HepG2 (cell line): ENCODE results near the gene RIMBP2. TPM values are rescaled to one million over a fixed set of nuclear protein-coding genes. Genes with fewer than 3 reads are reported as not detected.

Experiments
- ATAC-seq: fragments of 200-7000 bp; cut with Tn5 transposase; 3 replicates; pipeline ENCODE4 v1.9.1; 2020; ENCODE audit warnings: mild to moderate bottlenecking, moderate library complexity
- BruUV-seq: library from RNA; stranded (reverse); fragments of 400-500 nt; replicated peaks from 2 replicates; lab custom pipeline; 2021; lab: Mats Ljungman, UMichigan
- CTCF ChIA-PET: fragments of 300-600 bp; formaldehyde crosslinking; extraction: SDS; loops from one replicate; lab custom pipeline; 2021; ENCODE audit warnings: low total read pairs, inconsistent platforms, low intra/inter-chr PET ratio; lab: Yijun Ruan, JAX
- POLR2A ChIA-PET: fragments of 350-600 bp; sonication (Branson Sonifier 250); formaldehyde crosslinking; loops from one replicate; lab custom pipeline; 2020; ENCODE audit warnings: antibody characterized with exemption, inconsistent platforms; lab: Yijun Ruan, JAX
- DNase-seq: peaks from one replicate; pipeline ENCODE4 v3.0.0-alpha.2; 2015; ENCODE audit warnings: low spot score
- FAIRE-seq: peaks from 3 replicates; lab custom pipeline; 2011; peaks lifted over from hg19 to GRCh38; lab: Jason Lieb, UNC
- H2AFZ ChIP-seq: one replicate; pipeline ENCODE4 v1.6.1; 2011; ENCODE audit warnings: low read length, inconsistent platforms
- H3K27ac ChIP-seq: fragments of 300-600 bp; 3 replicates; pipeline ENCODE4 v1.8.0; 2011; ENCODE audit warnings: mixed run types, mild to moderate bottlenecking, mixed read lengths, low read length, inconsistent platforms; ENCODE audit not compliant: insufficient read depth; ENCODE audit errors: extremely low read length
- H3K27me3 ChIP-seq, 2 experiments: fragments of 200-600 bp in 1 of 2; 2 replicates in 1 of 2; 3 replicates in 1 of 2; pipeline versions ENCODE4 v1.6.0 to v1.8.0; 2011; ENCODE audit warnings: low read length in 2 of 2, mild to moderate bottlenecking in 2 of 2, moderate library complexity in 2 of 2, inconsistent platforms in 1 of 2; ENCODE audit not compliant: insufficient read depth in 2 of 2, control insufficient read depth in 1 of 2
- H3K36me3 ChIP-seq, 2 experiments: fragments of 200-600 bp in 1 of 2; replicated peaks in 1 of 2; 2 replicates in 1 of 2; 3 replicates in 1 of 2; pipeline versions ENCODE4 v1.5.1 to v1.8.0; 2011; ENCODE audit warnings: low read length in 2 of 2, inconsistent platforms in 1 of 2; ENCODE audit not compliant: insufficient read depth in 2 of 2, control insufficient read depth in 1 of 2
- H3K4me1 ChIP-seq: 2 replicates; pipeline ENCODE4 v1.5.1; 2012; ENCODE audit warnings: low read length, inconsistent platforms; ENCODE audit not compliant: insufficient read depth
- H3K4me2 ChIP-seq: 2 replicates; pipeline ENCODE4 v1.6.0; 2011; ENCODE audit warnings: low read depth, low read length, inconsistent platforms
- H3K4me3 ChIP-seq, 3 experiments: fragments of 200-600 bp in 1 of 3; sonication (generic), shearing (Covaris generic) in 1 of 3; replicated peaks in 1 of 3; 2 replicates each; pipeline ENCODE4 v1.5.1; 2011 to 2016; ENCODE audit warnings: low read length in 3 of 3, inconsistent platforms in 2 of 3, low read depth in 2 of 3, mild to moderate bottlenecking in 2 of 3, control low read depth in 1 of 3, mixed read lengths in 1 of 3; ENCODE audit not compliant: insufficient read depth in 1 of 3
- H3K79me2 ChIP-seq: one replicate; pipeline ENCODE4 v1.6.1; 2011; ENCODE audit warnings: low read length, inconsistent platforms; ENCODE audit not compliant: insufficient read depth
- H3K9ac ChIP-seq: 2 replicates; pipeline ENCODE4 v1.6.0; 2011; ENCODE audit warnings: mild to moderate bottlenecking, low read depth, low read length, inconsistent platforms; ENCODE audit not compliant: insufficient read depth
- H3K9me3 ChIP-seq: 2 replicates; pipeline ENCODE4 v1.5.1; 2012; ENCODE audit warnings: mild to moderate bottlenecking, low read length
- H4K20me1 ChIP-seq: 2 replicates; pipeline ENCODE4 v1.6.0; 2011; ENCODE audit warnings: inconsistent platforms, mild to moderate bottlenecking, low read length, moderate library complexity; ENCODE audit not compliant: insufficient read depth
- AFF4 ChIP-seq: sonication (generic); formaldehyde crosslinking; IDR thresholded peaks from 2 replicates; pipeline ENCODE4 v1.4.0; 2020; ENCODE audit warnings: missing genetic modification reagents
- EZH2 ChIP-seq: conservative IDR thresholded peaks from 2 replicates; pipeline ENCODE4 v1.6.1; 2012; ENCODE audit warnings: mild to moderate bottlenecking, low read depth, low read length, moderate library complexity
- HOXA5 ChIP-seq: sonication (generic); formaldehyde crosslinking; IDR thresholded peaks from 2 replicates; pipeline ENCODE4 v1.4.0; 2020; ENCODE audit warnings: missing genetic modification reagents
- KLF12 ChIP-seq: sonication (generic); formaldehyde crosslinking; IDR thresholded peaks from 2 replicates; pipeline ENCODE4 v1.4.0; 2020; ENCODE audit warnings: missing genetic modification reagents, borderline replicate concordance
- STAT6 ChIP-seq: sonication (generic); formaldehyde crosslinking; IDR thresholded peaks from 2 replicates; pipeline ENCODE4 v1.4.0; 2020; ENCODE audit warnings: missing genetic modification reagents, mild to moderate bottlenecking, borderline replicate concordance
- ZBTB44 ChIP-seq: sonication (generic); formaldehyde crosslinking; IDR thresholded peaks from 2 replicates; pipeline ENCODE4 v1.4.0; 2020; ENCODE audit warnings: missing genetic modification reagents
- ZNF136 ChIP-seq: sonication (generic); formaldehyde crosslinking; IDR thresholded peaks from 2 replicates; pipeline ENCODE4 v1.8.1; 2022; ENCODE audit warnings: low read depth, mild to moderate bottlenecking, moderate library complexity, missing genetic modification reagents
- ZNF224 ChIP-seq: sonication (generic); formaldehyde crosslinking; IDR thresholded peaks from 2 replicates; pipeline ENCODE4 v1.5.0; 2020; ENCODE audit warnings: mild to moderate bottlenecking, missing genetic modification reagents
- ZNF609 ChIP-seq: sonication (generic); formaldehyde crosslinking; IDR thresholded peaks from 2 replicates; pipeline ENCODE4 v1.4.0; 2020; ENCODE audit warnings: mild to moderate bottlenecking, missing genetic modification reagents, borderline replicate concordance
- ZNF691 ChIP-seq: sonication (generic); formaldehyde crosslinking; IDR thresholded peaks from 2 replicates; pipeline ENCODE4 v1.4.0; 2020; ENCODE audit warnings: missing genetic modification reagents, low read depth, mild to moderate bottlenecking, borderline replicate concordance
- WGBS: methylation state at CpG from one replicate; pipeline ENCODE4 v1.1.6; 2017; ENCODE audit warnings: low lambda C conversion rate; 5-methylcytosine and 5-hydroxymethylcytosine counted together
- in situ Hi-C: cut with HindIII; loops from 2 replicates; pipeline ENCODE4 v1.10.0; 2017; ENCODE audit warnings: low pct_unique_long_range_greater_than_20kb; ENCODE audit not compliant: extremely low pct_ligation_motif_present
- intact Hi-C: fragments of 100-400 bp; cut with micrococcal nuclease; formaldehyde crosslinking; loops from one replicate; pipeline ENCODE4 v1.10.0; 2022; ENCODE audit not compliant: unreplicated experiment
- polyA plus RNA-seq, 8 experiments: library from polyadenylated mRNA; depleted of rRNA in 3 of 8; stranded (reverse) in 7 of 8; unstranded in 1 of 8; fragments of >200 nt; fragmentation: Illumina TruSeq in 4 of 8; extraction: Trizol in 4 of 8; gene quantifications; 2 replicates each; pipeline versions ENCODE4 v1.2.1 to v1.2.3, GENCODE V29; 2011 to 2016; ENCODE audit warnings: low read depth in 4 of 8, missing spikeins in 1 of 8, mixed read lengths in 1 of 8; ENCODE audit not compliant: insufficient read depth in 1 of 8
- total RNA-seq, 5 experiments: library from RNA; depleted of rRNA; stranded (reverse); fragments of >200 nt; fragmentation: Illumina TruSeq; extraction: Trizol; gene quantifications; 2 replicates each; pipeline ENCODE4 v1.2.3, GENCODE V29; 2016; ENCODE audit warnings: low read depth in 1 of 5

RIMBP2 gene
- total and polyA plus RNA-seq, 2 of the 13 experiments (the other 11 are each of a cell fraction or from before 2014, with no cell fraction given): 0.03 TPM; not detected in 1

GRCh38 chr12:130557201-130557600 is 158.9 kb downstream of the RIMBP2 start:
- peaks cover 4 to 33% of the 10 kb centered on the region in 2 experiments; a peak in 4 of 5 replicates for H3K27me3 ChIP-seq
- POLR2A ChIA-PET: no interaction called here
- TF ChIP-seq ZNF691 (CRISPR knock-in tag): no peak
- no peak for TF ChIP-seq HOXA5
- TF ChIP-seq ZBTB44 (CRISPR knock-in tag): no peak
- no peak for TF ChIP-seq KLF12 (CRISPR knock-in tag)
- no peak for TF ChIP-seq ZNF136
- no peak for TF ChIP-seq EZH2
- no peak for TF ChIP-seq ZNF609 (CRISPR knock-in tag)
- no peak for TF ChIP-seq AFF4 (CRISPR knock-in tag)
- TF ChIP-seq ZNF224 (CRISPR knock-in tag): no peak
- TF ChIP-seq STAT6: no peak

More at GRCh38 chr12:130557201-130557600, 158.9 kb downstream of the RIMBP2 start:
- Histone ChIP-seq H3K36me3 (no peaks in the 10 kb centered on the region), H3K27ac (no peak overlapping the region), H3K4me3 (no peak overlapping the region), H3K4me1 (peaks cover 13% of the 10 kb centered on the region), H2AFZ (no peak overlapping the region), H3K4me2 (no peak overlapping the region), H4K20me1 (no peaks in the 10 kb centered on the region), H3K79me2 (no peaks in the 10 kb centered on the region), H3K9me3 (no peaks in the 10 kb centered on the region), H3K9ac (no peak overlapping the region)
- CTCF ChIA-PET: no interaction called here
- in situ Hi-C loops (no loop called here), intact Hi-C loops (no loop called here)
- ATAC-seq (no peak), DNase-seq (no peak), FAIRE-seq (no peak)
- BruUV-seq: no TSS peak
- WGBS: 14% methylated on average over 4 of the region's 9 CpGs
